ENCODE measurements around the gene FECH. TPM values are rescaled to one million over a fixed set of nuclear protein-coding genes. Genes with fewer than 3 reads are reported as not detected.

Gene FECH
- total RNA-seq, 1 donor, result 31.1 TPM

DNA sequence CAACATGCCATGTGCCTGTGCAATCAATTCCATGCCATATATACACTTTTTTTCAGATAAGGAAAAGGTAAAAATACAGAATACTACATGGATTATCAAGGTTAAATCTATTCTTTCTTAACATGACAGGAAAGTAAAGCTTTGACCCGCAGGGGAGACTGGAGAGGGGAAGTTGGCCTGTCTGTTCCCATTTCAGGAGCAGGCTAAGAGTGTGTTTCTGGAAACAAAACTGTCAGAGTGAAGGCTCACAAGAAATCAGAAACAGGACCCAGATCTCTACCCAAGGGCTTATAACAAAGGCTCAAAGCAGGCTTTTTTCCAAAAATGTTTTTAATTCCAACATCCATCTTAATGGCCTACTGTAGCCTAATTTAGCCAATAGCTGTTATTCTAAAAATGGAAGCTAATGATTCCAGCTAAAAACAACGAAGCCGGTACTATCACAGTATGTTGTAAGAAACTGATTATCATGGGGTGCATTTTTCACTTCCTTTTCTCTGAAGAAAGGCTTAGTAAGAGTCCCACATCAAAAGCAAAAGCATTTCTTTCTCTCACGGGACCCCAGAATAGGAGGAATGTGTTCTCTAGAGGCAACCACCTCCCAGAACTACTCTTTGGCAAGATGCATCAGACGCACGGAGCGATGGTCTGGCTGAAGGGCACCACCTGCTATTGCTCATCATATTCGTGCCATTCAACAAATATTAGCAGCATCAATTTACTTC lies 41.4 kb downstream of the FECH start:
- DNase-seq (ENCODE audit: low read depth), result no peak
- TF ChIP-seq, protein P1, sequence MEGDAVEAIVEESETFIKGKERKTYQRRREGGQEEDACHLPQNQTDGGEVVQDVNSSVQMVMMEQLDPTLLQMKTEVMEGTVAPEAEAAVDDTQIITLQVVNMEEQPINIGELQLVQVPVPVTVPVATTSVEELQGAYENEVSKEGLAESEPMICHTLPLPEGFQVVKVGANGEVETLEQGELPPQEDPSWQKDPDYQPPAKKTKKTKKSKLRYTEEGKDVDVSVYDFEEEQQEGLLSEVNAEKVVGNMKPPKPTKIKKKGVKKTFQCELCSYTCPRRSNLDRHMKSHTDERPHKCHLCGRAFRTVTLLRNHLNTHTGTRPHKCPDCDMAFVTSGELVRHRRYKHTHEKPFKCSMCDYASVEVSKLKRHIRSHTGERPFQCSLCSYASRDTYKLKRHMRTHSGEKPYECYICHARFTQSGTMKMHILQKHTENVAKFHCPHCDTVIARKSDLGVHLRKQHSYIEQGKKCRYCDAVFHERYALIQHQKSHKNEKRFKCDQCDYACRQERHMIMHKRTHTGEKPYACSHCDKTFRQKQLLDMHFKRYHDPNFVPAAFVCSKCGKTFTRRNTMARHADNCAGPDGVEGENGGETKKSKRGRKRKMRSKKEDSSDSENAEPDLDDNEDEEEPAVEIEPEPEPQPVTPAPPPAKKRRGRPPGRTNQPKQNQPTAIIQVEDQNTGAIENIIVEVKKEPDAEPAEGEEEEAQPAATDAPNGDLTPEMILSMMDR (IDR thresholded peaks at IDR 0.05; ENCODE audit: insufficient read depth, low read depth, low read length), result no peak
- H3K4me3 ChIP-seq (ENCODE audit: low read depth, low read length), result no peak overlapping the region

DNA sequence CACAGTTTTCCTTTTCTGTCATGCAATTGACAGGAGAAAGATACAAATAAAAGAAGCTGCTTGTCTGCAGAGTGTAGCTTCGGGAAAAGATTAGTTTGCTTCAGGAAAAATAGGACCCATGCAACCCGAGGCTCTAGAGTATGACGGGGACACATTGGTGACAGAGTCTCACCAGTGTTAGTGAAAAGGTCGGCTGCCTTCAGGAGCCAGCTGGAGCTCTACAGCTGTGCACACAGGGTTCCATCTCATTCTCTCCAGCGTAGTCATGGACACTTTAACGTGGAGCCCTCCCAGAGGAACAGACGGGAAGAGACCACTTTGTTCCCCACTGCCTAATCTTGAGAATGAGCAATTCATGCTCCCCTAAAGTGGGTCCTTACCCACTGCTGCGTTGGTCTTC lies 42.9 kb downstream of the FECH start:
- no peak overlapping the region for H3K4me3 ChIP-seq (ENCODE audit: low read depth, low read length)
- TF ChIP-seq, protein P1 (IDR thresholded peaks at IDR 0.05; ENCODE audit: insufficient read depth, low read depth, low read length), result no peak
- no peak for DNase-seq (ENCODE audit: low read depth)

DNA sequence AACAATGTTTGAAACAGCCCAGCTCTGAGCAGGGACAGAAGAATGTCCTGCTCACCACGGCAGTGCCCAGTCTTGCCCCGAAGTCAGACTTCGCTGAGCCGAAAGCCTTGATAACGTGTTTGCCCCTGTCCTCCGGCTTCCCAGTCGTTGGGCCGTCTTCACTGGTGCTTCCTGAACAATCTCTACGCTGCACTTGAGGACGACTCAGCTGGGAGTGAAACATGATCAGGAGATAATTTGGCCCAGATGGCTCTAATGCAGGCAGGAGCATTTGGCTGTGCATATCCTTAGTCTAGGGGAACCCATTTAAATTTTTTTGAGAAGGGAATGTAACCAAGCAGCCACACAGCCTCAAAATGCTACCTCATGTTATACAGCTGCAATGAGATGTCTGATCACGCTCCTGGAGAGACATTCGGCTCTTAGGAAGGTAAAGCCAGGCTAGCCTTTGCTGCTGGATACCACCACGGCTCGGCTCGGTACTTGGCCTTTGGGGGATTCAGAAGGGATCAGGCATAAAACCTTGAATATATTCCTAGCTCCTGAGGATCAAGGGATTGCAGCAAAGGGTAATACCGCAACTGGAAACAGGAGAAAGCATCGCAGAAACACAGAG lies 43.6 kb downstream of the FECH start:
- no peak overlapping the region for H3K4me3 ChIP-seq (ENCODE audit: low read depth, low read length)
- TF ChIP-seq, protein P1 (IDR thresholded peaks at IDR 0.05; ENCODE audit: insufficient read depth, low read depth, low read length), result no peak
- DNase-seq (ENCODE audit: low read depth), result peak; percentile 8

DNA sequence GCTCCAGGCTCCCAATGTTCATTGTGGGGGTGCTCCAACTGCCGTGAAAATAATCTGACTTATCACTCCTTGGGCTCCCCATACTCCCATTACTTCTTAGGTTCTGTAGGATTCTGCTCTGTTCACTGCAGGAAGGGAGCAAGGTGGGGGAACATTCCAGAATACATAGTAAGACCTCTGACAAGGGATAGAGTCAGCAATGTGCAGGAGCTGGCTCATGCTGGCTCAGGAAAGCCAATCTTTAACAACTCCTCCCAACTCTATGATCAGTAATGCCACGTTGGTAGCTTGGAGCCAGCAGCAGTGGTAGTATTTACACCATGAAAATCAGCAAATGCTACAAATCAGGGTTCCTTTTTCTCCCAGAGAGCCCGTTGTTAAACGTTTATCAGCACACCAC lies 44.4 kb downstream of the FECH start:
- TF ChIP-seq, protein P1 (IDR thresholded peaks at IDR 0.05; ENCODE audit: insufficient read depth, low read depth, low read length), result no peak
- no peak overlapping the region for H3K4me3 ChIP-seq (ENCODE audit: low read depth, low read length)
- no peak for DNase-seq (ENCODE audit: low read depth)

DNA sequence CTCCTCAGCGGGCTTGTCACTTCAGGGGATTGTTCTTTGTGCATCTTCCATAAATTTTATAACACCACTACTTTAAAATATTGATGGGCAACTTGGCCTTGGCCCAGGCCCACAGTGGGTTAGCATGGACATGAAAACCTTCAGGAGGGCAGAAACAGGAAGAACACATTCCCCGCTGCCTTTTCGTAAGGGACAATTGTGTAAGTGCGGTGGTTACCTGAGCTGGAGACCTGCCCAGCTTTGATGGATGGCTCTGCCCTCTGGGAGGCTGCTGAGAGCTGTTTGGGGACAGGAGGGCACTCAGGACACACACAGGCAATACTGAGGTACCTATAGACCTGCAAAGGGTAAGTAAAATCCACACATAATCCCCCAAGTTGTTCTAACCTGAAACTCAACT lies 46.8 kb downstream of the FECH start:
- TF ChIP-seq, protein P1 (IDR thresholded peaks at IDR 0.05; ENCODE audit: insufficient read depth, low read depth, low read length), result no peak
- no peak overlapping the region for H3K4me3 ChIP-seq (ENCODE audit: low read depth, low read length)
- no peak for DNase-seq (ENCODE audit: low read depth)

DNA sequence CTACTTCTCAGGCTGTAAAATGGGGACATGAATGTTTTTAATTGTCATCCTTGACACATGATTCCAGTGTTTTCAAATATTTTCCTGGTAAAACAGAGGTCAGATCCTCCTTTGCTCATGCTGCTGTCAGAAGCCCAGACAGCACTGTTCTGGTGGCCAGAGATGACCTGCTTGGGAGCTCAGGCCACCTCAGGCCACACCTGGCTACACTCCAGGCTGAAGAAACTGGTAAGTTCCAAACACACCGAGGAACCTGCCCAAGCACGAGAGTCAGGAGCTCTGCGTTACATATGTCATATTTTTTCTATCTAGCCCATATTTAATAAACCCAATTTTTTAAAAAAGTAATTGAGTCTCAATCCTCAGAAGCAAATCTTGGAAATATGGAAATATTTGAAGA lies 47.9 kb downstream of the FECH start:
- TF ChIP-seq, protein P1 (IDR thresholded peaks at IDR 0.05; ENCODE audit: insufficient read depth, low read depth, low read length), result no peak
- DNase-seq (ENCODE audit: low read depth), result no peak
- H3K4me3 ChIP-seq (ENCODE audit: low read depth, low read length), result no peak overlapping the region
